ENCODE results near the gene PARK7.

DNA sequence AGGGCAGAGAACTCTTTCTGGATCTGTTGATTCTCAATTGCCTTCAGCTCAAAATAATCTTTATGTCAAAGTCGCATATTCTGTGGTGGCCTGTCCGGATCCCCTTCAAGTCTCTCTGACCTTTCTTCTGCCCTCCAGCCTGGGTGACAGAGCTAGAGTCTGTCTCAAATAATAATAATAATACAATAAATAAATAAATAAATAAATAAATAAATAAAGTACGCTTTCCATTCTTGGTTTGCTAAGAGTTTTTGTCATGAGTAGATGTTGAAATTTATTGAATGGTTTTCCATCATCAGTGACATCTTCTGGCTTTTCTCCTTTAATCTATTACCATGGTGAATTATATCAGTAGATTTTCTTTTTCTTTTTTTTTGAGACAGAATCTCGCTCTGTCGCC lies 33.9 kb downstream of the PARK7 start:
- TF ChIP-seq, protein P1, sequence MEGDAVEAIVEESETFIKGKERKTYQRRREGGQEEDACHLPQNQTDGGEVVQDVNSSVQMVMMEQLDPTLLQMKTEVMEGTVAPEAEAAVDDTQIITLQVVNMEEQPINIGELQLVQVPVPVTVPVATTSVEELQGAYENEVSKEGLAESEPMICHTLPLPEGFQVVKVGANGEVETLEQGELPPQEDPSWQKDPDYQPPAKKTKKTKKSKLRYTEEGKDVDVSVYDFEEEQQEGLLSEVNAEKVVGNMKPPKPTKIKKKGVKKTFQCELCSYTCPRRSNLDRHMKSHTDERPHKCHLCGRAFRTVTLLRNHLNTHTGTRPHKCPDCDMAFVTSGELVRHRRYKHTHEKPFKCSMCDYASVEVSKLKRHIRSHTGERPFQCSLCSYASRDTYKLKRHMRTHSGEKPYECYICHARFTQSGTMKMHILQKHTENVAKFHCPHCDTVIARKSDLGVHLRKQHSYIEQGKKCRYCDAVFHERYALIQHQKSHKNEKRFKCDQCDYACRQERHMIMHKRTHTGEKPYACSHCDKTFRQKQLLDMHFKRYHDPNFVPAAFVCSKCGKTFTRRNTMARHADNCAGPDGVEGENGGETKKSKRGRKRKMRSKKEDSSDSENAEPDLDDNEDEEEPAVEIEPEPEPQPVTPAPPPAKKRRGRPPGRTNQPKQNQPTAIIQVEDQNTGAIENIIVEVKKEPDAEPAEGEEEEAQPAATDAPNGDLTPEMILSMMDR (conservative IDR thresholded peaks at IDR 0.05 in 1 of 2, IDR thresholded peaks at IDR 0.05 in 1 of 2; ENCODE audit: extremely low read depth in 1 of 2, insufficient read depth in 1 of 2, low read depth in 1 of 2, low read length in 2 of 2): no peak
- no peak for TF ChIP-seq EZH2 (IDR thresholded peaks at IDR 0.05; ENCODE audit: borderline replicate concordance, low read length)
